Mammary epithelial cell (primary cell): ENCODE results near the gene PADI2.

Source experiments
- EZH2 ChIP-seq: IDR thresholded peaks from 2 replicates; pipeline ENCODE4 v1.6.1; 2012; ENCODE audit warnings: low read length, inconsistent platforms, borderline replicate concordance
- TF ChIP-seq, protein P1 (sequence below), 2 donors: IDR thresholded peaks in 1 of 2; conservative IDR thresholded peaks in 1 of 2; 2 replicates each; pipeline ENCODE4 v1.5.1; 2011 to 2012; ENCODE audit warnings: inconsistent platforms in 2 of 2, low read length in 2 of 2, mild to moderate bottlenecking in 2 of 2, control low read depth in 1 of 2, low read depth in 1 of 2; ENCODE audit not compliant: insufficient read depth in 1 of 2; ENCODE audit errors: extremely low read depth in 1 of 2

DNA sequence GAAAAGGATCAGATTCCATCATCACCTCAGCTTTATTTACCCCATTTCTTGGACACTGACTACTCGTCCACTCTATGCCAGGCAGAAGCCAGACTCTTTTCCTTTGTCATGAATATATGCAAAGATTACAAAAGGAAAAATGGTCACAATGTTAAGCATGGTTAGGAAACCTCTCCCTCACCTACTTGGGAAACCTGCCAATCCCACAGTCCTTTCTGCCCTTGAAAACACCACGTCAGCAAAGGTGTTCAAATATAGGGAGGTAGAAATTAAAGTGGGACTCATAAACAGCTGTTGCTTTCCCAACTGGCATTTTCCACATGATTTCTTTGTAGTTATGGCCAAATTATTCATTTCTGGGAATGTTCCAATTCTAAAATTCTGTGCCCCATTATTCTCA is 91.4 kb downstream of the PADI2 start:
- TF ChIP-seq, protein P1, sequence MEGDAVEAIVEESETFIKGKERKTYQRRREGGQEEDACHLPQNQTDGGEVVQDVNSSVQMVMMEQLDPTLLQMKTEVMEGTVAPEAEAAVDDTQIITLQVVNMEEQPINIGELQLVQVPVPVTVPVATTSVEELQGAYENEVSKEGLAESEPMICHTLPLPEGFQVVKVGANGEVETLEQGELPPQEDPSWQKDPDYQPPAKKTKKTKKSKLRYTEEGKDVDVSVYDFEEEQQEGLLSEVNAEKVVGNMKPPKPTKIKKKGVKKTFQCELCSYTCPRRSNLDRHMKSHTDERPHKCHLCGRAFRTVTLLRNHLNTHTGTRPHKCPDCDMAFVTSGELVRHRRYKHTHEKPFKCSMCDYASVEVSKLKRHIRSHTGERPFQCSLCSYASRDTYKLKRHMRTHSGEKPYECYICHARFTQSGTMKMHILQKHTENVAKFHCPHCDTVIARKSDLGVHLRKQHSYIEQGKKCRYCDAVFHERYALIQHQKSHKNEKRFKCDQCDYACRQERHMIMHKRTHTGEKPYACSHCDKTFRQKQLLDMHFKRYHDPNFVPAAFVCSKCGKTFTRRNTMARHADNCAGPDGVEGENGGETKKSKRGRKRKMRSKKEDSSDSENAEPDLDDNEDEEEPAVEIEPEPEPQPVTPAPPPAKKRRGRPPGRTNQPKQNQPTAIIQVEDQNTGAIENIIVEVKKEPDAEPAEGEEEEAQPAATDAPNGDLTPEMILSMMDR (conservative IDR thresholded peaks at IDR 0.05 in 1 of 2, IDR thresholded peaks at IDR 0.05 in 1 of 2; ENCODE audit: extremely low read depth in 1 of 2, insufficient read depth in 1 of 2, low read depth in 1 of 2, low read length in 2 of 2), result no peak
- TF ChIP-seq EZH2, result no peak
